ENCODE results near the gene USP40.
"Not testable (repeated sequence)": the region's sequence is repeated elsewhere in the genome, so short reads cannot be mapped to it uniquely, and the experiment has no call there.

Gene USP40

GRCh38 chr2:233566141-233566956, at the start of gene USP40:
TSS of gene USP40 (minus strand) at chr2:233566782. CDS start at chr2:233565554, 1,228 bp downstream.
- peak; percentile 73 for DNase-seq (ENCODE audit: low spot score)

GRCh38 chr2:233611284-233611683, 44.7 kb upstream of the USP40 start:
- no peak for DNase-seq (ENCODE audit: low spot score)

GRCh38 chr2:233605680-233606079, 39.1 kb upstream of the USP40 start:
- no peak for DNase-seq (ENCODE audit: low spot score)

- no peak for DNase-seq (ENCODE audit: low spot score)
These were observed 38.2 kb upstream of the USP40 start for GRCh38 chr2:233604826-233605225.

- no peak for DNase-seq (ENCODE audit: low spot score)
These were observed 36.9 kb upstream of the USP40 start for GRCh38 chr2:233603520-233603919.

- DNase-seq (ENCODE audit: low spot score): no peak
These were observed 35.5 kb upstream of the USP40 start for GRCh38 chr2:233602076-233602475.

GRCh38 chr2:233600386-233600785, 33.8 kb upstream of the USP40 start:
- DNase-seq (ENCODE audit: low spot score): no peak

GRCh38 chr2:233598952-233599351, 32.4 kb upstream of the USP40 start:
- DNase-seq (ENCODE audit: low spot score): no peak

- DNase-seq (ENCODE audit: low spot score): no peak
These were observed 30.9 kb upstream of the USP40 start for GRCh38 chr2:233597522-233597921.

GRCh38 chr2:233593201-233593600, 26.6 kb upstream of the USP40 start:
- DNase-seq (ENCODE audit: low spot score): no peak

- not testable (repeated sequence) for DNase-seq (ENCODE audit: low spot score)
These were observed 26.1 kb upstream of the USP40 start for GRCh38 chr2:233592706-233593105.

GRCh38 chr2:233588400-233588799, 21.8 kb upstream of the USP40 start:
- no peak for DNase-seq (ENCODE audit: low spot score)

GRCh38 chr2:233584210-233584609, 17.6 kb upstream of the USP40 start:
- no peak for DNase-seq (ENCODE audit: low spot score)

GRCh38 chr2:233583217-233583965, 16.8 kb upstream of the USP40 start:
- not testable (repeated sequence) for DNase-seq (ENCODE audit: low spot score)

- DNase-seq (ENCODE audit: low spot score): not testable (repeated sequence)
These were observed 10.8 kb upstream of the USP40 start for GRCh38 chr2:233577341-233577740.

- no peak for DNase-seq (ENCODE audit: low spot score)
These were observed 5.9 kb upstream of the USP40 start for GRCh38 chr2:233572468-233572867.

- no peak for DNase-seq (ENCODE audit: low spot score)
These were observed 4.9 kb upstream of the USP40 start for GRCh38 chr2:233571462-233571861.

- DNase-seq (ENCODE audit: low spot score): no peak
These were observed 4.4 kb upstream of the USP40 start for GRCh38 chr2:233571001-233571400.

- peak; percentile 4 for DNase-seq (ENCODE audit: low spot score)
These were observed 869 bp downstream of the USP40 start for GRCh38 chr2:233565685-233566140.

GRCh38 chr2:233563663-233564430, 2.7 kb downstream of the USP40 start:
- no peak for DNase-seq (ENCODE audit: low spot score)

- peak; percentile 5 for DNase-seq (ENCODE audit: low spot score)
These were observed 9.5 kb downstream of the USP40 start for GRCh38 chr2:233556881-233557736.
